T-helper 1 cell treated with Interleukin-12 subunit alpha and Interleukin-12 subunit beta and Interleukin-4 antibody, amounts not matched to agents 30 ng/mL and 1 ng/mL, for 36 hours (primary cell): ENCODE measurements around the gene RRAS2. TPM values are rescaled to one million over a fixed set of nuclear protein-coding genes. Genes with fewer than 3 reads are reported as not detected.

ENCODE experiments used
- intact Hi-C: fragments of 100-400 bp; cut with micrococcal nuclease; formaldehyde crosslinking; loops from one replicate; pipeline ENCODE4 v1.15.1; 2024
- total RNA-seq: library from RNA; stranded (reverse); gene quantifications from 2 replicates; pipeline ENCODE4 v1.2.3, GENCODE V29; 2022

Gene RRAS2
- total RNA-seq, 1 donor from 2014 or later: 73.5 TPM

DNA sequence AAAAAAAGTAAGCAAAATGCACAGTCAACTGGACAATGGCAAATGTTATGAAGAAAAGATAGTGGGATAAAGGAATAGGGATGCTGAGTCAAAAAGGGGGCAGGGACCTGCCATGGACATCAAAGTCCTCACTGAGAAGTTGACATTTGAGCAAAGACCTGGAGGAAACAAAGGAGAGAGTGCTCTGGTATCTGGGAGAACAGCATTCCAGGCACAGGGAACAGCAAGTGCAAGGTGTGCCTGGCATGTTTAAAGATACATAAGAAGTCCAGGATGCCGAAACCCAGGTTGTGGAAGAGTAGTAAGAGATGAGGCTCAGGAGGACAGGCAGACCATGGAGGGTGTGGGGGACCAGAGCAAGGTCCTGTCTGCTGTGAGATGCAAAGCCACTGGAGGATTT lies 123.3 kb downstream of the RRAS2 start:
- intact Hi-C loops: no loop called here

DNA sequence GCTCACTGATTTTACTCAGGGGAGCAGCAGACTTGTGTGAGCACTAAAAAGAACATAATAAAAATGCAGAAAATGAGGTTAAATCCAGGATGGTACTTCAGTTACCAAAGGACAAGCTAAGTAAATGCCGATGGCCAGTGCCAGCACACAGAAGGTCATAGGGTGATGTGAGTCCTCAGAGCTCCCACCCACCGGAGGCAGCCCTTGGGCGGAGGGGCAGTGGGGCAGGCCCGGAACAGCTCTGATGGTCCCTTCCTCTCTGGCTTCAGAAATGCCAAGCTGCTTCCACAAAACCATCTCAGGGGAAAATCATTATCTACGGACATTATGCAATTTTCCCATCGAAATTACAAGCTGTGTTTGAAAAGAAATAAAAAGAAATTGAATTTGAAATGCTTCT lies 124.5 kb downstream of the RRAS2 start:
- intact Hi-C loops: no loop called here

DNA sequence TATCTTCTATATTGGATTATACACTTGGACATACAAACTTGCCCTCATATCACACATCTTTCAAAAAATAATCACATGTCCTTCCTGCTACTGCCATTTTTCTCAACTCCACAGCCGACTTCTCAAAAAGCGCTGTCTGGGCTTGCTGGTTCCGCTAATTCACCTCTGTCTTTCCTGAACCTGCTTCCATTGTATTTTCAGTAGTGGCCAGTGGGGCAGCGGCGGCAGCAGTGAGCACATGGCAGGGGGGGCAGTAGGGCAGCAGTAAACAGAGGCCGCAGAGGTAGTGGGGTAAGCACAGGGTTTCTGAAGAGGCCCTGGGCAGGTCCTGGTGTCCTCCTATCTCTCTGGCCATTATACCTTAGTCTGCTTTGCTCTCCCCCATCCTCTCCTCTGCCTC lies 126.3 kb downstream of the RRAS2 start:
- intact Hi-C loops: no loop called here

DNA sequence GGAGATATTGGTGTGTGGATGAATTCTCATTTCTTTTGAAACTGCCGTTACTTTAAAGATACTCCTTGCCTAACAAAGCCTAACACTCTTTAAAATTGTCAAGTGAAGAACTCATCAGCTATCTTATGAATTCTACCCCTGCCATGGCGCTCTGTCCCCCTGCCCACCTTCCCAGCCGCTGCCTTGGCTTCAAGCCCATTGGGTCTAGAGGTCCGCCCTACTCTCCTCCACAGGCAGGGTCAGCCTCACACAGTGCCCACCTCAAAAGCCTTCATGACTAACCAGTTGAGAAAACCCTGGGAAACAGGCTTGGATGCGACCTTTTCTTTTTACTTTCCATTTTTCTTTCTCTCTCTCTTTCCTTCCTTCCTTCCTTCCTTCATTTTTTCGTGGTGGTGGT lies 128.6 kb downstream of the RRAS2 start:
- intact Hi-C loops: no loop called here

DNA sequence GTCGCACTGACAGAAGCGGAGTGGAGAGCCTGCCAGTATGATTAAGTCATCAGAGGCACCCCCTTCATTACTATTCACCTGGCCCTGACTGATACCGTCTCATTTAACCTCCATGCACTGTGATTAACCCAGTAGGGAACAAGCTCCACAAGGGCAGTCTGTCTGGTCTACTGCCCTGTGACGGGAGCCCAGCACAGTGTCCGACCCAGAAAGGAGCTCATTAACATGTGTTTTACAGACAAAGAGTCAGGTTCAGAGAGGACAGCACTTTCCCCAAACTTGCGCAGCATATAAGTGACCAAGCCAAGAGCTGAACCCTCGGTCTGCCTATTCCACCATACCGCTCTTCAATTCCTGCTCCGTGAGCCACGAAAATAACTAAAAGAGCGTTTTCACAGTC lies 129.5 kb downstream of the RRAS2 start:
- intact Hi-C loops: no loop called here

DNA sequence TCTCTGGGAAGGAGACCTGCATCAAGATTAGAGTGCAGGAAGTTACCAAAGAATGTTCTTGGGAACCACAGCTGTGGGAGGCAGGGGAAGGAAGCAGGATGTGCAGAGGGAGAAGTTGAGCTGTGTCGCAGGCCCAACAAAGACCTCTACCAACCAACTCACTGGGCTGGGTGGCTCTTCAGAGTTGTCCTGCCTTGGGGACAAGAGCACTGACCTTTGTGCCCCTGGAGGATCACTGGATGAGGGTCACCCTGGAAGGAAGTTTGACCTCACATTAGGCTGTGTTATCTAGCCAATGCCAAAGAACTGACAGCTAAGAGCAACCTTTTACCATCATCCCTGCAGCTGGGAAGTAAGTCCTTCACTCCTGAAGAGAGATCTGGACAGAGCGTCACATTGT lies 130.6 kb downstream of the RRAS2 start:
- intact Hi-C loops: no loop called here

Other genes with a start within 250 kb of the RRAS2 start
- 104 and 111 TPM in 2 replicates for gene COPB1, start 140.6 kb upstream of the RRAS2 start, total RNA-seq
- 261 and 264 TPM in 2 replicates for gene PSMA1, start 161.2 kb upstream of the RRAS2 start, total RNA-seq